Stomach (tissue), 9 donors: ENCODE measurements around the gene KCNIP2. TPM values are rescaled to one million over a fixed set of nuclear protein-coding genes. Genes with fewer than 3 reads are reported as not detected.

Experiments used
- DNase-seq, 2 donors: peaks; one replicate each; pipeline versions ENCODE4 v3.0.0 to v3.0.0-alpha.2; 2013 to 2019
- H3K27ac ChIP-seq, 5 donors: fragments of 200-600 bp in 4 of 5; sonication (generic) in 4 of 5; one replicate each; pipeline ENCODE4 v1.5.1; 2013 to 2019; ENCODE audit warnings: mild to moderate bottlenecking in 1 of 5, moderate library complexity in 1 of 5
- H3K27me3 ChIP-seq, 3 donors: fragments of 200-600 bp; sonication (generic); one replicate each; pipeline ENCODE4 v1.5.1; 2017 to 2019; ENCODE audit warnings: mixed run types in 1 of 3
- H3K36me3 ChIP-seq, 4 donors: fragments of 200-600 bp; sonication (generic); 1 replicate in 3 of 4; 2 replicates in 1 of 4; pipeline ENCODE4 v1.5.1; 2016 to 2019
- H3K4me1 ChIP-seq, 4 donors: fragments of 200-600 bp; sonication (generic); one replicate each; pipeline ENCODE4 v1.5.1; 2016 to 2019
- H3K4me3 ChIP-seq, 4 donors: fragments of 200-600 bp; sonication (generic) in 3 of 4; one replicate each; pipeline ENCODE4 v1.5.1; 2016 to 2019; ENCODE audit warnings: mild to moderate bottlenecking in 1 of 4
- H3K9me3 ChIP-seq, 4 donors: fragments of 200-600 bp; sonication (generic); one replicate each; pipeline ENCODE4 v1.5.1; 2016 to 2019
- CTCF ChIP-seq, 7 experiments: fragments of 450-650 bp in 4 of 7; fragments of 200-600 bp in 3 of 7; sonication (generic) in 3 of 7; IDR thresholded peaks; one replicate each; pipeline ENCODE4 v1.5.1; 2016 to 2019; ENCODE audit warnings: antibody characterized with exemption in 7 of 7, control low read depth in 2 of 7, mild to moderate bottlenecking in 1 of 7
- EP300 ChIP-seq: sonication (generic); formaldehyde crosslinking; IDR thresholded peaks from one replicate; pipeline ENCODE4 v1.6.1; 2017; ENCODE audit warnings: antibody characterized with exemption
- POLR2A ChIP-seq, 4 donors: fragments of 450-650 bp; IDR thresholded peaks; one replicate each; pipeline ENCODE4 v1.6.1; 2016; ENCODE audit warnings: antibody characterized with exemption in 4 of 4, control low read depth in 2 of 4, mild to moderate bottlenecking in 1 of 4, moderate library complexity in 1 of 4
- POLR2AphosphoS5 ChIP-seq, 3 donors: sonication (generic); formaldehyde crosslinking; IDR thresholded peaks; one replicate each; pipeline ENCODE4 v1.6.1; 2016; ENCODE audit warnings: antibody characterized with exemption in 3 of 3
- WGBS, 5 donors: extraction: QIAGEN DNeasy Blood & Tissue Kit in 3 of 5; methylation state at CpG; one replicate each; pipeline versions ENCODE4 v1.1.5 to v1.1.7; 2013 to 2018; 5-methylcytosine and 5-hydroxymethylcytosine counted together
- intact Hi-C: fragments of 100-400 bp; cut with DNase I; formaldehyde crosslinking; loops from one replicate; pipeline ENCODE4 v1.15.1; 2023; ENCODE audit warnings: low total_unique reads
- polyA plus RNA-seq, 3 donors: library from polyadenylated mRNA; stranded (reverse); fragments of 200-250 nt; gene quantifications; one replicate each; pipeline ENCODE4 v1.2.3, GENCODE V29; 2013
- total RNA-seq, 5 donors: library from RNA; depleted of rRNA; stranded (reverse); fragments of >200 nt; gene quantifications; one replicate each; pipeline versions ENCODE4 v1.1.0 to v1.2.3, GENCODE V29; 2014 to 2016
- donor health status: healthy with polysubstance abuse.
- donor health status: Bipolar disorder and iron deficiency.
- donor health status: healthy.

The KCNIP2 gene
- total and polyA plus RNA-seq, 8 donors = 0.62 to 5.7 (median 1.3) TPM; not detected in 3

- H3K4me3 ChIP-seq = peak overlapping the region; percentile 43 to 57 (median 46)
- H3K9me3 ChIP-seq = no peaks in the 10 kb centered on the region
- whole genome bisulfite sequencing, 5 donors = 4 to 16% (median 6%) methylated on average over 24 to 58 of the region's 58 CpGs
- H3K27me3 ChIP-seq = peaks cover 24 to 59% (median 51%) of the 10 kb centered on the region in 3 donors
- DNase-seq = peak; percentile 68 to 85
- TF ChIP-seq CTCF (IDR thresholded peaks at IDR 0.05) (no peak), EP300 (no peak), POLR2AphosphoS5 (IDR thresholded peaks at IDR 0.05) (no peak), POLR2A (IDR thresholded peaks at IDR 0.05) (no peak)
- intact Hi-C loops = no loop called here
- H3K36me3 ChIP-seq = peaks cover 0 to under 1% (median 0%) of the 10 kb centered on the region in 4 donors
- no peak overlapping the region for H3K27ac ChIP-seq
- H3K4me1 ChIP-seq = peaks cover 55 to 87% (median 78%) of the 10 kb centered on the region in 4 donors
Measured at GRCh38 chr10:101778781-101779543, 64.6 kb downstream of the KCNIP2 start.

- WGBS, 5 donors = 39 to 62% (median 43%) methylated on average over 10 to 12 of the region's 12 CpGs
- peaks cover 50 to 84% (median 75%) of the 10 kb centered on the region in 4 donors for H3K4me1 ChIP-seq
- H3K27me3 ChIP-seq = peaks cover 28 to 66% (median 58%) of the 10 kb centered on the region in 3 donors
Measured at GRCh38 chr10:101778151-101778780, 65.3 kb downstream of the KCNIP2 start.

GRCh38 chr10:101777619-101778145, 65.9 kb downstream of the KCNIP2 start:
- WGBS, 5 donors = 85 to 90% (median 88%) methylated on average over 3 of the region's 3 CpGs
- Histone ChIP-seq H3K27ac (no peak overlapping the region), H3K27me3 (peaks cover 34 to 71% (median 64%) of the 10 kb centered on the region in 3 donors), H3K36me3 (no peaks in the 10 kb centered on the region), H3K9me3 (no peaks in the 10 kb centered on the region), H3K4me3 (no peak overlapping the region), H3K4me1 (peaks cover 49 to 82% (median 72%) of the 10 kb centered on the region in 4 donors)
- intact Hi-C loops = no loop called here
- peak; percentile 16 to 25 for DNase-seq
- TF ChIP-seq POLR2A (IDR thresholded peaks at IDR 0.05) = no peak
- TF ChIP-seq CTCF (IDR thresholded peaks at IDR 0.05) = no peak
- TF ChIP-seq EP300 = no peak

More at GRCh38 chr10:101778151-101778780, 65.3 kb downstream of the KCNIP2 start:
- DNase-seq = peak in 1 of 2 donors; percentile 23
- H3K4me3 ChIP-seq = peak overlapping the region in 2 of 4 donors; percentile 48 to 57
- H3K9me3 ChIP-seq = no peaks in the 10 kb centered on the region
- H3K27ac ChIP-seq = no peak overlapping the region
- TF ChIP-seq CTCF (IDR thresholded peaks at IDR 0.05) (no peak), POLR2A (IDR thresholded peaks at IDR 0.05) (no peak), EP300 (no peak), POLR2AphosphoS5 (IDR thresholded peaks at IDR 0.05) (no peak)
- H3K36me3 ChIP-seq = no peaks in the 10 kb centered on the region
- intact Hi-C loops = no loop called here

- WGBS, 5 donors = 5 to 18% (median 16%) methylated on average over 19 to 61 of the region's 74 CpGs
- Histone ChIP-seq H3K9me3 (no peaks in the 10 kb centered on the region), H3K36me3 (no peaks in the 10 kb centered on the region), H3K4me3 (peak overlapping the region in 3 of 4 donors; percentile 35 to 41 (median 36)), H3K27ac (no peak overlapping the region), H3K4me1 (peaks cover 39 to 68% (median 58%) of the 10 kb centered on the region in 4 donors), H3K27me3 (peaks cover 36 to 85% (median 78%) of the 10 kb centered on the region in 3 donors)
- intact Hi-C loops = no loop called here
- peak; percentile 21 to 23 for DNase-seq
- TF ChIP-seq EP300 (no peak), POLR2AphosphoS5 (IDR thresholded peaks at IDR 0.05) (no peak), POLR2A (IDR thresholded peaks at IDR 0.05) (no peak), CTCF (IDR thresholded peaks at IDR 0.05) (no peak)
Measured at GRCh38 chr10:101776161-101776817, 67.3 kb downstream of the KCNIP2 start.
